Measurements from ENCODE around the gene ACOX2. TPM values are rescaled to one million over a fixed set of nuclear protein-coding genes. Genes with fewer than 3 reads are reported as not detected.

The ACOX2 gene
- total and polyA plus RNA-seq, 4 donors: 74.3 to 214 (median 141) TPM

DNA sequence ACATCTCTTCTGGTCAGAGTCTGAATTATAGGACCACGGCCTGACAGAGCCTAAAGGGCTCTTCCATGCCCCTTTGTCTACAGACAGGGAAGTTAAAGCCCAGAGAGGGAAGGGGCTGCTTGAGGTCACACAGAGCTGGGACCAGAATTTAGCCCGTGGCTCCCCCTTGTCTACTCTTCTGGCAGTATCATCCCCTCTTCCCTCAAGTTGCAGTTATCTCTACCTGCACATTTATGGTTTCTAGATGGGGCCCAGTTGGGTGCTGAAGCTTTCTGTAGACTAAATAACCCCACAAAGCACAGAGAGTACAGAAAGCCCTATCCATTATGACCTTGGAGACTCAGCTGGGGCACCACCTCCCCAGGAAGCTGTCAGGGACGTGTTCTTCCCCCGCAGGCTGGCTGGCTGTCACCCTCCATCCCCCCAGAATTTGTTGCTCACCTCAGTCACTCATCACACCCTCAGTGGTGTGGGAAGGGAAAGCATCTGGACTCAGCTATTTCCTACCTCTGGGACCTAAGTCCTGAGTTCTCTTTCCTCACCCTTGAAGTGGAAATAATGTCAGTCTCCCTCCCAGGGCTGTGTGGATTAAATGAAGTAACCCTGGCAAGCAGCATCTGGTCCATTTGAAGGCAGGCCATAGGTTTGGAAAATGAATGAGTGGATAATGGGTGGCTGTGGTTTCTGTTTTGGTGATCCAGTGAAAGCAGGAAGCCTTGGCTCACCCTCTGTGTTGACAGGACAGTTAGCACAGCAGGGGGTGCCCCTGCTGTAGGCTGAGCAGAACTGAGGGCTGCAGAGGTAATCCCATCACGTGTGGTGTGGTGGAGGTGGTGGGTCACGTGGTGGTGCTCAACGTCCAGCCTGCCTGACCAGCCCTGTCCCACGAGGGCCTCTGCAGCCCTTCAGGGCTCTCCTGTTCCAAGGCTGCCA, 16.3 kb downstream of the ACOX2 start:
- Histone ChIP-seq H3K4me3 (ENCODE audit: low read depth in 1 of 3, low read length in 3 of 3) (no peak overlapping the region), H3K27me3 (ENCODE audit: control insufficient read depth in 4 of 4, insufficient read depth in 4 of 4, low read length in 3 of 4) (no peaks in the 10 kb centered on the region), H3K4me1 (ENCODE audit: control insufficient read depth in 4 of 4, insufficient read depth in 4 of 4, low read length in 3 of 4) (peaks cover 33 to 74% (median 65%) of the 10 kb centered on the region in 4 donors), H3K36me3 (ENCODE audit: control insufficient read depth in 4 of 4, insufficient read depth in 3 of 4, low read depth in 1 of 4, low read length in 3 of 4) (peaks cover 0 to 36% (median 11%) of the 10 kb centered on the region in 4 donors), H3K9ac (ENCODE audit: low read depth in 1 of 2, low read length in 2 of 2) (peak overlapping the region; percentile 20 to 72), H3K9me3 (ENCODE audit: control insufficient read depth in 4 of 4, low read length in 3 of 4) (no peaks in the 10 kb centered on the region), H3K27ac (ENCODE audit: low read depth in 1 of 2, low read length in 2 of 2) (peak overlapping the region; percentile 95)
- no peak for DNase-seq (ENCODE audit: low spot score)
- WGBS: 28% methylated on average over 8 of the region's 8 CpGs
- TF ChIP-seq GABPA (IDR thresholded peaks at IDR 0.05 in 1 of 2, conservative IDR thresholded peaks at IDR 0.05 in 1 of 2) (no peak), RXRA (IDR thresholded peaks at IDR 0.05) (peak in 1 of 2 donors; percentile 79), FOXA1 (IDR thresholded peaks at IDR 0.05) (no peak), JUND (IDR thresholded peaks at IDR 0.05) (no peak), HNF4G (IDR thresholded peaks at IDR 0.05) (no peak), RAD21 (IDR thresholded peaks at IDR 0.05) (peak; percentile 6 to 58), TAF1 (conservative IDR thresholded peaks at IDR 0.05) (no peak), EGR1 (IDR thresholded peaks at IDR 0.05; ENCODE audit: low read depth in 2 of 2) (no peak), FOXA2 (IDR thresholded peaks at IDR 0.05) (peak; percentile 61), HNF4A (conservative IDR thresholded peaks at IDR 0.05) (peak in 1 of 2 donors; percentile 74), SP1 (IDR thresholded peaks at IDR 0.05) (peak; percentile 20), NR2F2 (IDR thresholded peaks at IDR 0.05) (no peak), YY1 (IDR thresholded peaks at IDR 0.05) (peak; percentile 71)
- TF ChIP-seq, protein P1, sequence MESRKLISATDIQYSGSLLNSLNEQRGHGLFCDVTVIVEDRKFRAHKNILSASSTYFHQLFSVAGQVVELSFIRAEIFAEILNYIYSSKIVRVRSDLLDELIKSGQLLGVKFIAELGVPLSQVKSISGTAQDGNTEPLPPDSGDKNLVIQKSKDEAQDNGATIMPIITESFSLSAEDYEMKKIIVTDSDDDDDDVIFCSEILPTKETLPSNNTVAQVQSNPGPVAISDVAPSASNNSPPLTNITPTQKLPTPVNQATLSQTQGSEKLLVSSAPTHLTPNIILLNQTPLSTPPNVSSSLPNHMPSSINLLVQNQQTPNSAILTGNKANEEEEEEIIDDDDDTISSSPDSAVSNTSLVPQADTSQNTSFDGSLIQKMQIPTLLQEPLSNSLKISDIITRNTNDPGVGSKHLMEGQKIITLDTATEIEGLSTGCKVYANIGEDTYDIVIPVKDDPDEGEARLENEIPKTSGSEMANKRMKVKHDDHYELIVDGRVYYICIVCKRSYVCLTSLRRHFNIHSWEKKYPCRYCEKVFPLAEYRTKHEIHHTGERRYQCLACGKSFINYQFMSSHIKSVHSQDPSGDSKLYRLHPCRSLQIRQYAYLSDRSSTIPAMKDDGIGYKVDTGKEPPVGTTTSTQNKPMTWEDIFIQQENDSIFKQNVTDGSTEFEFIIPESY (IDR thresholded peaks at IDR 0.05): no peak
- TF ChIP-seq, protein P2, sequence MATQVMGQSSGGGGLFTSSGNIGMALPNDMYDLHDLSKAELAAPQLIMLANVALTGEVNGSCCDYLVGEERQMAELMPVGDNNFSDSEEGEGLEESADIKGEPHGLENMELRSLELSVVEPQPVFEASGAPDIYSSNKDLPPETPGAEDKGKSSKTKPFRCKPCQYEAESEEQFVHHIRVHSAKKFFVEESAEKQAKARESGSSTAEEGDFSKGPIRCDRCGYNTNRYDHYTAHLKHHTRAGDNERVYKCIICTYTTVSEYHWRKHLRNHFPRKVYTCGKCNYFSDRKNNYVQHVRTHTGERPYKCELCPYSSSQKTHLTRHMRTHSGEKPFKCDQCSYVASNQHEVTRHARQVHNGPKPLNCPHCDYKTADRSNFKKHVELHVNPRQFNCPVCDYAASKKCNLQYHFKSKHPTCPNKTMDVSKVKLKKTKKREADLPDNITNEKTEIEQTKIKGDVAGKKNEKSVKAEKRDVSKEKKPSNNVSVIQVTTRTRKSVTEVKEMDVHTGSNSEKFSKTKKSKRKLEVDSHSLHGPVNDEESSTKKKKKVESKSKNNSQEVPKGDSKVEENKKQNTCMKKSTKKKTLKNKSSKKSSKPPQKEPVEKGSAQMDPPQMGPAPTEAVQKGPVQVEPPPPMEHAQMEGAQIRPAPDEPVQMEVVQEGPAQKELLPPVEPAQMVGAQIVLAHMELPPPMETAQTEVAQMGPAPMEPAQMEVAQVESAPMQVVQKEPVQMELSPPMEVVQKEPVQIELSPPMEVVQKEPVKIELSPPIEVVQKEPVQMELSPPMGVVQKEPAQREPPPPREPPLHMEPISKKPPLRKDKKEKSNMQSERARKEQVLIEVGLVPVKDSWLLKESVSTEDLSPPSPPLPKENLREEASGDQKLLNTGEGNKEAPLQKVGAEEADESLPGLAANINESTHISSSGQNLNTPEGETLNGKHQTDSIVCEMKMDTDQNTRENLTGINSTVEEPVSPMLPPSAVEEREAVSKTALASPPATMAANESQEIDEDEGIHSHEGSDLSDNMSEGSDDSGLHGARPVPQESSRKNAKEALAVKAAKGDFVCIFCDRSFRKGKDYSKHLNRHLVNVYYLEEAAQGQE (IDR thresholded peaks at IDR 0.05): no peak
- TF ChIP-seq, protein P3, sequence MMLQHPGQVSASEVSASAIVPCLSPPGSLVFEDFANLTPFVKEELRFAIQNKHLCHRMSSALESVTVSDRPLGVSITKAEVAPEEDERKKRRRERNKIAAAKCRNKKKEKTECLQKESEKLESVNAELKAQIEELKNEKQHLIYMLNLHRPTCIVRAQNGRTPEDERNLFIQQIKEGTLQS (IDR thresholded peaks at IDR 0.05): no peak
- TF ChIP-seq, protein P4, sequence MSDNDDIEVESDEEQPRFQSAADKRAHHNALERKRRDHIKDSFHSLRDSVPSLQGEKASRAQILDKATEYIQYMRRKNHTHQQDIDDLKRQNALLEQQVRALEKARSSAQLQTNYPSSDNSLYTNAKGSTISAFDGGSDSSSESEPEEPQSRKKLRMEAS (IDR thresholded peaks at IDR 0.05): peak; percentile 42
- TF ChIP-seq, protein P5, sequence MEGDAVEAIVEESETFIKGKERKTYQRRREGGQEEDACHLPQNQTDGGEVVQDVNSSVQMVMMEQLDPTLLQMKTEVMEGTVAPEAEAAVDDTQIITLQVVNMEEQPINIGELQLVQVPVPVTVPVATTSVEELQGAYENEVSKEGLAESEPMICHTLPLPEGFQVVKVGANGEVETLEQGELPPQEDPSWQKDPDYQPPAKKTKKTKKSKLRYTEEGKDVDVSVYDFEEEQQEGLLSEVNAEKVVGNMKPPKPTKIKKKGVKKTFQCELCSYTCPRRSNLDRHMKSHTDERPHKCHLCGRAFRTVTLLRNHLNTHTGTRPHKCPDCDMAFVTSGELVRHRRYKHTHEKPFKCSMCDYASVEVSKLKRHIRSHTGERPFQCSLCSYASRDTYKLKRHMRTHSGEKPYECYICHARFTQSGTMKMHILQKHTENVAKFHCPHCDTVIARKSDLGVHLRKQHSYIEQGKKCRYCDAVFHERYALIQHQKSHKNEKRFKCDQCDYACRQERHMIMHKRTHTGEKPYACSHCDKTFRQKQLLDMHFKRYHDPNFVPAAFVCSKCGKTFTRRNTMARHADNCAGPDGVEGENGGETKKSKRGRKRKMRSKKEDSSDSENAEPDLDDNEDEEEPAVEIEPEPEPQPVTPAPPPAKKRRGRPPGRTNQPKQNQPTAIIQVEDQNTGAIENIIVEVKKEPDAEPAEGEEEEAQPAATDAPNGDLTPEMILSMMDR (IDR thresholded peaks at IDR 0.05; ENCODE audit: low read depth, low read length, missing input control): no peak
